Medulla oblongata (tissue), 1 donor: ENCODE measurements around the gene SSRP1.
"Not testable (repeated sequence)": the region's sequence is repeated elsewhere in the genome, so short reads cannot be mapped to it uniquely, and the experiment has no call there.

Experiments
- DNase-seq: peaks from one replicate; pipeline ENCODE4 v3.0.0-alpha.2; 2015; ENCODE audit errors: extremely low spot score

Gene SSRP1

GRCh38 chr11:57300785-57301184, 34.9 kb downstream of the SSRP1 start:
- DNase-seq: no peak

GRCh38 chr11:57299150-57299737, 36.4 kb downstream of the SSRP1 start:
- no peak for DNase-seq

GRCh38 chr11:57297221-57297620, 38.5 kb downstream of the SSRP1 start:
- DNase-seq: no peak

GRCh38 chr11:57296205-57296604, 39.5 kb downstream of the SSRP1 start:
- DNase-seq: not testable (repeated sequence)

- peak; percentile 33 for DNase-seq
Measured at GRCh38 chr11:57294225-57295131, 41.2 kb downstream of the SSRP1 start.

- DNase-seq: no peak
Measured at GRCh38 chr11:57290288-57290687, 45.4 kb downstream of the SSRP1 start.

GRCh38 chr11:57288771-57289579, 46.7 kb downstream of the SSRP1 start:
- DNase-seq: no peak

- no peak for DNase-seq
Measured at GRCh38 chr11:57287884-57288283, 47.8 kb downstream of the SSRP1 start.

GRCh38 chr11:57283231-57283990, 52.3 kb downstream of the SSRP1 start:
- DNase-seq: no peak

GRCh38 chr11:57281546-57281945, 54.1 kb downstream of the SSRP1 start:
- not testable (repeated sequence) for DNase-seq

- no peak for DNase-seq
Measured at GRCh38 chr11:57279116-57279515, 56.6 kb downstream of the SSRP1 start.

GRCh38 chr11:57278721-57279095, 57.0 kb downstream of the SSRP1 start:
- DNase-seq: no peak

GRCh38 chr11:57277845-57278720, 57.6 kb downstream of the SSRP1 start:
- peak; percentile 87 for DNase-seq

- no peak for DNase-seq
Measured at GRCh38 chr11:57276971-57277675, 58.6 kb downstream of the SSRP1 start.

- DNase-seq: no peak
Measured at GRCh38 chr11:57276169-57276970, 59.3 kb downstream of the SSRP1 start.
